Measurements from ENCODE around the gene TRMU.

DNA sequence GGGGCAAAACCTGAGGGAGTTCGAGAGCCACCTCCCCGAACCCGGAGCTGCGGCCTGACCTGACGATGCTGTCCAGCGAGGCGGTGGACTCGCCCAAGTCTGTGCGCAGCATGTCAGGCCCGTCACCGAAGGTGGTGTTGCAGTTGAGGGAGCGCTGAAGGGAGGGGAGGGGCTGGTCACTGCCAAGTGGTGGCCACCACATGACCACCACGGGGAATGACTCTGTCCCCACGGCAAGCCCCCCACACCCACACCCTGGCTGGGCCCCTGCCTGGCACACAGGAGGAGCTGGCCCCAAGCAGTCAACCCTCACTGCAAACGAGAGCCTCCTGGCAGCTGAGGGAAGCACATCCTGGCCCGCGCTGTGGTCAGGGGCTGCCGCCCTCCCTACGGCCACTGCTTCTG lies 30.8 kb downstream of the TRMU start:
- TF ChIP-seq, protein P1, sequence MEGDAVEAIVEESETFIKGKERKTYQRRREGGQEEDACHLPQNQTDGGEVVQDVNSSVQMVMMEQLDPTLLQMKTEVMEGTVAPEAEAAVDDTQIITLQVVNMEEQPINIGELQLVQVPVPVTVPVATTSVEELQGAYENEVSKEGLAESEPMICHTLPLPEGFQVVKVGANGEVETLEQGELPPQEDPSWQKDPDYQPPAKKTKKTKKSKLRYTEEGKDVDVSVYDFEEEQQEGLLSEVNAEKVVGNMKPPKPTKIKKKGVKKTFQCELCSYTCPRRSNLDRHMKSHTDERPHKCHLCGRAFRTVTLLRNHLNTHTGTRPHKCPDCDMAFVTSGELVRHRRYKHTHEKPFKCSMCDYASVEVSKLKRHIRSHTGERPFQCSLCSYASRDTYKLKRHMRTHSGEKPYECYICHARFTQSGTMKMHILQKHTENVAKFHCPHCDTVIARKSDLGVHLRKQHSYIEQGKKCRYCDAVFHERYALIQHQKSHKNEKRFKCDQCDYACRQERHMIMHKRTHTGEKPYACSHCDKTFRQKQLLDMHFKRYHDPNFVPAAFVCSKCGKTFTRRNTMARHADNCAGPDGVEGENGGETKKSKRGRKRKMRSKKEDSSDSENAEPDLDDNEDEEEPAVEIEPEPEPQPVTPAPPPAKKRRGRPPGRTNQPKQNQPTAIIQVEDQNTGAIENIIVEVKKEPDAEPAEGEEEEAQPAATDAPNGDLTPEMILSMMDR (conservative IDR thresholded peaks at IDR 0.05; ENCODE audit: low read depth in 2 of 2): no peak
- TF ChIP-seq REST (IDR thresholded peaks at IDR 0.05; ENCODE audit: unreplicated experiment) (no peak), EZH2 (IDR thresholded peaks at IDR 0.05; ENCODE audit: low read depth, unreplicated experiment) (no peak), EZH2phosphoT487 (IDR thresholded peaks at IDR 0.05; ENCODE audit: unreplicated experiment) (no peak), POLR2AphosphoS5 (IDR thresholded peaks at IDR 0.05; ENCODE audit: low read depth) (no peak), ZNF114 (CRISPR knock-in tag; IDR thresholded peaks at IDR 0.05) (no peak), CREB1 (CRISPR knock-in tag; IDR thresholded peaks at IDR 0.05; ENCODE audit: low read depth) (no peak), JUNB (IDR thresholded peaks at IDR 0.05; ENCODE audit: unreplicated experiment) (no peak), NANOG (IDR thresholded peaks at IDR 0.05; ENCODE audit: borderline replicate concordance) (no peak), STAT1 (IDR thresholded peaks at IDR 0.05; ENCODE audit: unreplicated experiment) (no peak), ZNF331 (CRISPR knock-in tag; IDR thresholded peaks at IDR 0.05; ENCODE audit: low read depth) (no peak)
- TF ChIP-seq, protein P2, sequence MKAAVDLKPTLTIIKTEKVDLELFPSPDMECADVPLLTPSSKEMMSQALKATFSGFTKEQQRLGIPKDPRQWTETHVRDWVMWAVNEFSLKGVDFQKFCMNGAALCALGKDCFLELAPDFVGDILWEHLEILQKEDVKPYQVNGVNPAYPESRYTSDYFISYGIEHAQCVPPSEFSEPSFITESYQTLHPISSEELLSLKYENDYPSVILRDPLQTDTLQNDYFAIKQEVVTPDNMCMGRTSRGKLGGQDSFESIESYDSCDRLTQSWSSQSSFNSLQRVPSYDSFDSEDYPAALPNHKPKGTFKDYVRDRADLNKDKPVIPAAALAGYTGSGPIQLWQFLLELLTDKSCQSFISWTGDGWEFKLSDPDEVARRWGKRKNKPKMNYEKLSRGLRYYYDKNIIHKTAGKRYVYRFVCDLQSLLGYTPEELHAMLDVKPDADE (IDR thresholded peaks at IDR 0.05): no peak

Data from GM23338 (cell line).